Measurements from ENCODE around the gene HECTD4.
"Not testable (repeated sequence)": the region's sequence is repeated elsewhere in the genome, so short reads cannot be mapped to it uniquely, and the experiment has no call there.

HECTD4 gene

DNA sequence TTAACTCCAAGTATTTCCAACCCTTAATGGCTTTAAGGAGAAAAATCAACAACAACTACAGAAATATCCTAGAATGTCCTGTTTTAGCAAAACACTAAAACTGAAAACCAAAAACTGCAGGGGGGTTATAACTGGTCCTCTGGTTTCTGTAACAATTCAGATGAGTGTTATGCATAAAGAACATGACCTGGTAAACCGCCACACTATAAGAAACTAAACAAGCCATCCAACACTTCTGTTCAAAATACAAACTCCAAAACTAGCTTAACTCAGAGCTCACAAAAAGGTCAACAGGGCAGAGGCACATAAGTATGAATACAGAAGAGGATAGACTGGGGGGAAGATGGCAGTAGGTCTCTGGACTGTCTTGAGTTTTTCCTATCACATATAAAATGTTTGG, 38.0 kb downstream of the HECTD4 start:
- Mint-ChIP-seq H3K9me3 (no peaks in the 10 kb centered on the region), H3K27ac (peak overlapping the region; percentile 3 to 35 (median 12)), H3K4me1 (peaks cover 68% of the 10 kb centered on the region), H3K36me3 (ENCODE audit: low read depth) (no peaks in the 10 kb centered on the region), H3K27me3 (ENCODE audit: low read depth) (no peaks in the 10 kb centered on the region), H3K4me3 (no peak overlapping the region)
- TF ChIP-seq, protein P1, sequence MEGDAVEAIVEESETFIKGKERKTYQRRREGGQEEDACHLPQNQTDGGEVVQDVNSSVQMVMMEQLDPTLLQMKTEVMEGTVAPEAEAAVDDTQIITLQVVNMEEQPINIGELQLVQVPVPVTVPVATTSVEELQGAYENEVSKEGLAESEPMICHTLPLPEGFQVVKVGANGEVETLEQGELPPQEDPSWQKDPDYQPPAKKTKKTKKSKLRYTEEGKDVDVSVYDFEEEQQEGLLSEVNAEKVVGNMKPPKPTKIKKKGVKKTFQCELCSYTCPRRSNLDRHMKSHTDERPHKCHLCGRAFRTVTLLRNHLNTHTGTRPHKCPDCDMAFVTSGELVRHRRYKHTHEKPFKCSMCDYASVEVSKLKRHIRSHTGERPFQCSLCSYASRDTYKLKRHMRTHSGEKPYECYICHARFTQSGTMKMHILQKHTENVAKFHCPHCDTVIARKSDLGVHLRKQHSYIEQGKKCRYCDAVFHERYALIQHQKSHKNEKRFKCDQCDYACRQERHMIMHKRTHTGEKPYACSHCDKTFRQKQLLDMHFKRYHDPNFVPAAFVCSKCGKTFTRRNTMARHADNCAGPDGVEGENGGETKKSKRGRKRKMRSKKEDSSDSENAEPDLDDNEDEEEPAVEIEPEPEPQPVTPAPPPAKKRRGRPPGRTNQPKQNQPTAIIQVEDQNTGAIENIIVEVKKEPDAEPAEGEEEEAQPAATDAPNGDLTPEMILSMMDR (IDR thresholded peaks at IDR 0.05; ENCODE audit: unreplicated experiment in 3 of 3) = no peak

DNA sequence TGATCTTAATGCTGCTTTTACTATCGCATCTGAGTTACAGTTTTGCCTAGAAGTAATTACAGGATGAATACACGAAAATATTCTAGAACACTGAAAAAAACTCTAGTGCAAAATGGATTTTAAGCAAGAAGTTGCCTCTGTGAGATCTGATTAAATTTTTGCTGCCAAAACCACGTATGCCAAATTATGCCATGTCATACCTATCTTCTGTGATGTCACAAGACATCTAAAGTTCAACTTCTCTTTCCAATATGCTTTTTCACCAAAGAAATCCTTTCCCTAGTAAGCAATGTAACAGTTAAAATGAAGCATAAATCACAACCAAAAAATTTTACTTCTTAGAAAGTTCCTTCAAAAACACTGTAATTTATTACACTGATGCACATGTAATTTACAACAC, 39.6 kb downstream of the HECTD4 start:
- H3K4me3 Mint-ChIP-seq = no peak overlapping the region
- H3K4me1 Mint-ChIP-seq = peaks cover 56% of the 10 kb centered on the region
- TF ChIP-seq, protein P1 (IDR thresholded peaks at IDR 0.05; ENCODE audit: unreplicated experiment in 3 of 3) = no peak
- H3K27me3 Mint-ChIP-seq (ENCODE audit: low read depth) = no peaks in the 10 kb centered on the region
- H3K9me3 Mint-ChIP-seq = no peaks in the 10 kb centered on the region
- H3K27ac Mint-ChIP-seq = peak overlapping the region in 2 of 3 experiments; percentile 35 to 76
- peaks cover 10% of the 10 kb centered on the region for H3K36me3 Mint-ChIP-seq (ENCODE audit: low read depth)

DNA sequence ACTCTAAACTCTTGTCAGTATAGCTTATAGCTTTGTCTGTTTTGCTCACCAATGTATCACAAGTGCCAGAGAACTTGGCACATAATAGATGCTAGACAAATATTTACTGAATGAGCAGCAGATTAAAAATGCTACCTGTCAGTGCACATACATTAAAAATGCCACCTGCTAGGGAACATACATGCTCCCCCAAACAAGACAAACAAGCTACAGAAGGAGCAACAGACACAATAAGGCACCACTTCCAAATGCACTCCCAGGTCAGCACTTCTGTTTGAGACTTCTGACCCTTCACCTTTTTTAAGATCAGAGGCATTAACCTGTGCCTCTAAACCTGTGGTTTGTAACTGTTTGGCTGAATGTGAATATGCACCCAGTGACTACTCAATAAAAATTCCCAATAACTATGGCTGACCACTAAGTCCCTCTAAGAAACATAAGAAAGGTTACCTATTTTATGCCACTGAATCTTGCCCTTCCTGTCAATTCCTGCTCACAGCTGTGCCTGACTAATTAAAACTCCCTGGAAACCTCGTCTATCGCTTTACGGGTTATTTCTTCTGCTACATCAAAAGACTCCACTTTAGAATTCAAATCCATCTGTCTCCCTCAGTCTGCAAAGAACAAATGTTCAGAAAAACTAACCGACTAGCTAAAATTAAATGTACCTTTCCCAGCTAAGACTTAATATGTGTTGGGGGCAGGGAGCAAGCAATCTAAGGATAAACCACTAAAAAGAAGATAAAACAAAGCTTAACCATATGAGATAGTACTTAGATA, 41.0 kb downstream of the HECTD4 start:
- H3K9me3 Mint-ChIP-seq = no peaks in the 10 kb centered on the region
- H3K4me1 Mint-ChIP-seq = peaks cover 49% of the 10 kb centered on the region
- H3K36me3 Mint-ChIP-seq (ENCODE audit: low read depth) = peaks cover 10% of the 10 kb centered on the region
- H3K4me3 Mint-ChIP-seq = no peak overlapping the region
- H3K27me3 Mint-ChIP-seq (ENCODE audit: low read depth) = no peaks in the 10 kb centered on the region
- TF ChIP-seq, protein P1 (IDR thresholded peaks at IDR 0.05; ENCODE audit: unreplicated experiment in 3 of 3) = no peak
- peak overlapping the region in 2 of 3 experiments; percentile 25 to 35 for H3K27ac Mint-ChIP-seq

DNA sequence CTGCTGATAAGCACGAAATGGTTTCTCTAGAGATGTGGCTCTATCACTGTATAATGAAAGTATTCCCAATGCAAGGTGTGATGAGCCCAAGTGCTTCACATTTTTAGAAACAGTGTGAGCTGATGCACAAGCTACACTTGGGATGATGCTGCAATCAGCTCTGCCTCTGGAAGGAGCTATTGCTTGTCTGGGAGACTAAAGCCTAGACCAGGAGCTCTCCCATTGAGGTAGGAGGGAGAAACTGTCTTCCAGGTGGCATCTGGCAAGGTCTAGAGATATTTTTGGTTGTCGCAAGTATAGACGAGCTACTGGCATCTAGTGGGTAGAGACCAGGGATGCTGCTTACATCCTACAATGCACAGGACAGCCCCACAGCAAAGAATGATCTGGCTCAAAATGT, 42.0 kb downstream of the HECTD4 start:
- Mint-ChIP-seq H3K27me3 (ENCODE audit: low read depth) (no peaks in the 10 kb centered on the region), H3K4me1 (peaks cover 41% of the 10 kb centered on the region), H3K4me3 (no peak overlapping the region), H3K9me3 (no peaks in the 10 kb centered on the region), H3K27ac (no peak overlapping the region), H3K36me3 (ENCODE audit: low read depth) (peaks cover 13% of the 10 kb centered on the region)
- TF ChIP-seq, protein P1 (IDR thresholded peaks at IDR 0.05; ENCODE audit: unreplicated experiment in 3 of 3) = no peak

DNA sequence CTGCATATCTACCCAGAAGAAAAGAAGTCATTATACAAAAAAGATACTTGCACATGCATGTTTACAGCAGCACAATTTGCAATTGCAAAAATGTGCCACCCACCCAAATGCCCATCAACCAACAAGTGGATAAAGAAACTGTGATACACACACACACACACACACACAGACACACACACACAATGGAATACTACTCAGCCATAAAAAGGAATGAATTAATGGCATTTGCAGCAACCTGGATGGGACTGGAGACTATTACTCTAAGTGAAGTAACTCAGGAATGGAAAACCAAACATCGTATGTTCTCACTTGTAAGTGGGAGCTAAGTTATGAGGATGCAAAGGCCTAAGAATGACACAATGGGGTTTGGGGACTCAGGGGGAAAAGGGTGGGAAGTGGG, 47.2 kb downstream of the HECTD4 start:
- Mint-ChIP-seq H3K36me3 (ENCODE audit: low read depth) (peaks cover 18% of the 10 kb centered on the region), H3K4me1 (peaks cover 23% of the 10 kb centered on the region)
- not testable (repeated sequence) for H3K9me3 Mint-ChIP-seq; H3K27me3 Mint-ChIP-seq (ENCODE audit: low read depth); H3K27ac Mint-ChIP-seq; H3K4me3 Mint-ChIP-seq

DNA sequence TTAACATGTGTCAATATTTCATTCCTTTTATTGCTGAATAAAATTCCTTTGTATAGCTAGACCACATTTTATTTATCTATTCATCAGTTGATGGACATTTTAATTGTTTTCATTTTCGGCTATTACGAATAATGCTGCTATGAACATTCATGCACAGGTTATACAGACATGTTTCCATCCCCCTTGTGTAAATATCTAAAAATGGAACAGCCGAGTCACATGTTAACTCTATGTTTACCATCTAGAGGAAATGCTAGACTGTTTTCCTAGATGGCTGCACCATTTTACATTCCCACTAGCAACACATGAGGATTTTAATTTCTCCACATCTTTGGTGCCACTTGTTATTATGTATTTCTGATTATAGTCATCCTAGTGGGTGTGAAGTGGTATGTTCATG, 49.2 kb downstream of the HECTD4 start:
- Mint-ChIP-seq H3K36me3 (ENCODE audit: low read depth) (peaks cover 12% of the 10 kb centered on the region), H3K4me3 (no peak overlapping the region), H3K27me3 (ENCODE audit: low read depth) (no peaks in the 10 kb centered on the region), H3K27ac (no peak overlapping the region), H3K9me3 (no peaks in the 10 kb centered on the region), H3K4me1 (peaks cover 33% of the 10 kb centered on the region)
- TF ChIP-seq, protein P1 (IDR thresholded peaks at IDR 0.05; ENCODE audit: unreplicated experiment in 3 of 3) = no peak

Measured in nephron (organoid).